ENCODE measurements around the gene RBM47. TPM values are rescaled to one million over a fixed set of nuclear protein-coding genes. Genes with fewer than 3 reads are reported as not detected.

Gene RBM47
- total RNA-seq, 1 experiment from 2014 or later: 54.3 TPM

GRCh38 chr4:40600850-40601249 lies 28.8 kb downstream of the RBM47 start:
- in situ Hi-C loops (cut with HindIII; ENCODE audit: low pct_unique_long_range_greater_than_20kb, low sequenced_read_pairs): loop anchor here (25.0 kb wide), 1 partner anchor 114 kb away; no protein-coding TSS in a partner anchor
- no peak for DNase-seq (ENCODE audit: low read depth)

- in situ Hi-C loops (cut with HindIII; ENCODE audit: low pct_unique_long_range_greater_than_20kb, low sequenced_read_pairs): no loop called here
- no peak for DNase-seq (ENCODE audit: low read depth)
These were observed 30.2 kb downstream of the RBM47 start for GRCh38 chr4:40599431-40599830.

GRCh38 chr4:40596522-40596921 lies 33.1 kb downstream of the RBM47 start:
- DNase-seq (ENCODE audit: low read depth): no peak
- in situ Hi-C loops (cut with HindIII; ENCODE audit: low pct_unique_long_range_greater_than_20kb, low sequenced_read_pairs): no loop called here

GRCh38 chr4:40595981-40596380 lies 33.7 kb downstream of the RBM47 start:
- DNase-seq (ENCODE audit: low read depth): no peak
- in situ Hi-C loops (cut with HindIII; ENCODE audit: low pct_unique_long_range_greater_than_20kb, low sequenced_read_pairs): no loop called here

- no peak for DNase-seq (ENCODE audit: low read depth)
- in situ Hi-C loops (cut with HindIII; ENCODE audit: low pct_unique_long_range_greater_than_20kb, low sequenced_read_pairs): no loop called here
These were observed 35.1 kb downstream of the RBM47 start for GRCh38 chr4:40594261-40595178.

GRCh38 chr4:40592034-40592433 lies 37.6 kb downstream of the RBM47 start:
- DNase-seq (ENCODE audit: low read depth): peak; percentile 37
- in situ Hi-C loops (cut with HindIII; ENCODE audit: low pct_unique_long_range_greater_than_20kb, low sequenced_read_pairs): no loop called here

GRCh38 chr4:40587826-40588225 lies 41.8 kb downstream of the RBM47 start:
- in situ Hi-C loops (cut with HindIII; ENCODE audit: low pct_unique_long_range_greater_than_20kb, low sequenced_read_pairs): no loop called here
- DNase-seq (ENCODE audit: low read depth): no peak

- DNase-seq (ENCODE audit: low read depth): no peak
- in situ Hi-C loops (cut with HindIII; ENCODE audit: low pct_unique_long_range_greater_than_20kb, low sequenced_read_pairs): no loop called here
These were observed 42.3 kb downstream of the RBM47 start for GRCh38 chr4:40587351-40587750.

GRCh38 chr4:40586729-40587128 lies 42.9 kb downstream of the RBM47 start:
- DNase-seq (ENCODE audit: low read depth): no peak
- in situ Hi-C loops (cut with HindIII; ENCODE audit: low pct_unique_long_range_greater_than_20kb, low sequenced_read_pairs): no loop called here

- no peak for DNase-seq (ENCODE audit: low read depth)
- in situ Hi-C loops (cut with HindIII; ENCODE audit: low pct_unique_long_range_greater_than_20kb, low sequenced_read_pairs): no loop called here
These were observed 43.6 kb downstream of the RBM47 start for GRCh38 chr4:40586034-40586433.

GRCh38 chr4:40585201-40585799 lies 44.4 kb downstream of the RBM47 start:
- in situ Hi-C loops (cut with HindIII; ENCODE audit: low pct_unique_long_range_greater_than_20kb, low sequenced_read_pairs): no loop called here
- no peak for DNase-seq (ENCODE audit: low read depth)

GRCh38 chr4:40584517-40585141 lies 45.0 kb downstream of the RBM47 start:
- in situ Hi-C loops (cut with HindIII; ENCODE audit: low pct_unique_long_range_greater_than_20kb, low sequenced_read_pairs): no loop called here
- DNase-seq (ENCODE audit: low read depth): no peak

- in situ Hi-C loops (cut with HindIII; ENCODE audit: low pct_unique_long_range_greater_than_20kb, low sequenced_read_pairs): no loop called here
- DNase-seq (ENCODE audit: low read depth): peak; percentile 81
These were observed 45.7 kb downstream of the RBM47 start for GRCh38 chr4:40583850-40584439.

- in situ Hi-C loops (cut with HindIII; ENCODE audit: low pct_unique_long_range_greater_than_20kb, low sequenced_read_pairs): no loop called here
- DNase-seq (ENCODE audit: low read depth): no peak
These were observed 47.3 kb downstream of the RBM47 start for GRCh38 chr4:40582413-40582812.

- DNase-seq (ENCODE audit: low read depth): no peak
These were observed 48.2 kb downstream of the RBM47 start for GRCh38 chr4:40581254-40582140.

GRCh38 chr4:40579983-40580382 lies 49.7 kb downstream of the RBM47 start:
- peak; percentile 71 for DNase-seq (ENCODE audit: low read depth)
- in situ Hi-C loops (cut with HindIII; ENCODE audit: low pct_unique_long_range_greater_than_20kb, low sequenced_read_pairs): no loop called here

More at GRCh38 chr4:40581254-40582140, 48.2 kb downstream of the RBM47 start:
- in situ Hi-C loops (cut with HindIII; ENCODE audit: low pct_unique_long_range_greater_than_20kb, low sequenced_read_pairs): no loop called here

- in situ Hi-C loops (cut with HindIII; ENCODE audit: low pct_unique_long_range_greater_than_20kb, low sequenced_read_pairs): no loop called here
- DNase-seq (ENCODE audit: low read depth): no peak
These were observed 51.9 kb downstream of the RBM47 start for GRCh38 chr4:40577588-40578253.

Data from Caki2 (cell line).